HepG2 (cell line): Measurements from ENCODE around the gene COQ8A. TPM values are rescaled to one million over a fixed set of nuclear protein-coding genes. Genes with fewer than 3 reads are reported as not detected.
A peak's percentile ranks its signal among the peaks of the same experiment; 100 is the strongest.

Experiments used
- FOXA1 ChIP-seq, 2 experiments: fragments of 450-650 bp in 1 of 2; sonication (generic) in 1 of 2; formaldehyde crosslinking in 1 of 2; IDR thresholded peaks; 2 replicates each; pipeline versions ENCODE4 v1.4.0 to v1.6.1; 2016 to 2020; ENCODE audit warnings: missing genetic modification reagents in 1 of 2
- GATAD2A ChIP-seq: IDR thresholded peaks from 2 replicates; pipeline ENCODE4 v1.6.1; 2016
- KAT7 ChIP-seq: IDR thresholded peaks from 2 replicates; pipeline ENCODE4 v1.6.1; 2018; ENCODE audit warnings: borderline replicate concordance, missing compliant biosample characterization
- PHF20 ChIP-seq: sonication (generic); formaldehyde crosslinking; IDR thresholded peaks from 2 replicates; pipeline ENCODE4 v1.5.0; 2020; ENCODE audit warnings: mild to moderate bottlenecking, missing genetic modification reagents
- PHF21A ChIP-seq: sonication (generic); formaldehyde crosslinking; IDR thresholded peaks from 2 replicates; pipeline ENCODE4 v1.5.0; 2020; ENCODE audit warnings: mild to moderate bottlenecking, missing genetic modification reagents
- RBM22 ChIP-seq: fragments of 200-400 bp; formaldehyde crosslinking; optimal IDR thresholded peaks from 2 replicates; pipeline ENCODE3; 2017; ENCODE audit warnings: mild to moderate bottlenecking, low read length, moderate library complexity
- SMARCE1 ChIP-seq: fragments of 450-650 bp; IDR thresholded peaks from 2 replicates; pipeline ENCODE4 v1.6.1; 2017; ENCODE audit warnings: borderline replicate concordance
- SRSF4 ChIP-seq: fragments of 200-400 bp; formaldehyde crosslinking; IDR thresholded peaks from one replicate; pipeline ENCODE4 v1.6.1; 2018; ENCODE audit warnings: mild to moderate bottlenecking, low read depth, low read length, moderate library complexity; ENCODE audit not compliant: poor library complexity, severe bottlenecking
- SRY ChIP-seq: sonication (generic); formaldehyde crosslinking; IDR thresholded peaks from 2 replicates; pipeline ENCODE4 v1.8.0; 2022; ENCODE audit warnings: mild to moderate bottlenecking, missing genetic modification reagents
- ZNF264 ChIP-seq: sonication (generic); formaldehyde crosslinking; IDR thresholded peaks from 2 replicates; pipeline ENCODE4 v1.4.0; 2020; ENCODE audit warnings: missing genetic modification reagents
- ZNF709 ChIP-seq: sonication (generic); formaldehyde crosslinking; IDR thresholded peaks from 2 replicates; pipeline ENCODE4 v1.5.0; 2020; ENCODE audit warnings: mild to moderate bottlenecking, missing genetic modification reagents
- ZNF749 ChIP-seq: sonication (generic); formaldehyde crosslinking; IDR thresholded peaks from 2 replicates; pipeline ENCODE4 v1.8.0; 2022; ENCODE audit warnings: mild to moderate bottlenecking, missing genetic modification reagents, moderate library complexity, borderline replicate concordance
- ZNF781 ChIP-seq: sonication (generic); formaldehyde crosslinking; IDR thresholded peaks from 2 replicates; pipeline ENCODE4 v1.5.1; 2020; ENCODE audit warnings: borderline replicate concordance, mild to moderate bottlenecking, missing genetic modification reagents; ENCODE audit errors: not compliant biosample characterization
- ZSCAN31 ChIP-seq: sonication (generic); formaldehyde crosslinking; IDR thresholded peaks from 2 replicates; pipeline ENCODE4 v1.5.0; 2020; ENCODE audit warnings: low read depth, mild to moderate bottlenecking, missing genetic modification reagents
- polyA plus RNA-seq, 8 experiments: library from polyadenylated mRNA; depleted of rRNA in 3 of 8; stranded (reverse) in 7 of 8; unstranded in 1 of 8; fragments of >200 nt; fragmentation: Illumina TruSeq in 4 of 8; extraction: Trizol in 4 of 8; gene quantifications; 2 replicates each; pipeline versions ENCODE4 v1.2.1 to v1.2.3, GENCODE V29; 2011 to 2016; ENCODE audit warnings: low read depth in 4 of 8, missing spikeins in 1 of 8, mixed read lengths in 1 of 8; ENCODE audit not compliant: insufficient read depth in 1 of 8
- total RNA-seq, 5 experiments: library from RNA; depleted of rRNA; stranded (reverse); fragments of >200 nt; fragmentation: Illumina TruSeq; extraction: Trizol; gene quantifications; 2 replicates each; pipeline ENCODE4 v1.2.3, GENCODE V29; 2016; ENCODE audit warnings: low read depth in 1 of 5
- TF ChIP-seq, protein P1 (sequence below): sonication (generic); formaldehyde crosslinking; IDR thresholded peaks from 2 replicates; pipeline ENCODE4 v1.4.0; 2020; ENCODE audit warnings: missing genetic modification reagents
- TF ChIP-seq, protein P2 (sequence below): sonication (generic); formaldehyde crosslinking; IDR thresholded peaks from 2 replicates; pipeline ENCODE4 v1.5.0; 2020; ENCODE audit warnings: mild to moderate bottlenecking, missing genetic modification reagents
- TF ChIP-seq, protein P3 (sequence below): sonication (generic); formaldehyde crosslinking; IDR thresholded peaks from 2 replicates; pipeline ENCODE4 v1.9.0; 2022; ENCODE audit warnings: missing genetic modification reagents, mild to moderate bottlenecking, borderline replicate concordance
- TF ChIP-seq, protein P4 (sequence below): sonication (generic); formaldehyde crosslinking; IDR thresholded peaks from 2 replicates; pipeline ENCODE4 v1.8.1; 2022; ENCODE audit warnings: low read depth, mild to moderate bottlenecking, missing genetic modification reagents

COQ8A gene
- total and polyA plus RNA-seq, 2 of the 13 experiments (the other 11 are each of a cell fraction or from before 2014, with no cell fraction given) = 60.4 to 88.7 TPM

DNA sequence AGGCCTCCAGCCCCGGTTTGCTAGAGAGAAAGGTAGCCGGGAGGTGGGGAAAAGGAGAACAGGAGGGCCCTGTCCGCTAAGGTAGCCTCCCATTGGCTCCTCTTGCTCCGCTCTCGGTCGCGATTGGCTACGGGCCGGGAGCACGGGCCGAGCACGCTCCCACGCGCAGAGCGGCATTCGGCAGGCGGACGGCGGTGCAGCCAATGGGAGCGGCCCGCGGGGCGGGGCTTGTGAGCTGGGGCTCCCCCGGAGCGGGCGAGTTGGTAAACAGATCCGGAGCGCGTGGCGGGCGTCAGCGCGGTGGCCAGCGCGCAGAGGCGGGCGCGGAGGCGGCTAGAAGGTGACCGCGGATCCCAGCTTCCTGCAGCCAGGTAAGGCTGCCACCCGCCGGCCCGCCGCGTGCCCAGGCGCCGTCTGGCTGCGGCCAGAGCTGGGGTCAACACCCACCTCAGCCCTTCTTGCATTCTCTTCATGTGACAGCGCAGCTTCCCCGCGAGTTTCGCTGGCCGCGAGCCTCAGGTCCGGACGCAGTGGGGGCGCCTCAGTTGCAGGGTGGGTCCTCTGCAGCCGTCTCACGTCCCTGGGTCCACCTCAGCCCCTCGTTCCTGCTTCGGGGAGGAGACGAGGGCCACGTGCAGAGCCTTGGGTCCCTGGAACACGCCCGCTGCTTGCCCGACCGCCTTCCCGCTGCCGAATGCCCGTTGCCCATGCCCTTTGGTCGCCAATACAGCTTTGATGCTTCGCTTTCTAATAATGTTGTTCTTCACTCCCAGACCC, at the start of gene COQ8A (continued):
- TF ChIP-seq, protein P1, sequence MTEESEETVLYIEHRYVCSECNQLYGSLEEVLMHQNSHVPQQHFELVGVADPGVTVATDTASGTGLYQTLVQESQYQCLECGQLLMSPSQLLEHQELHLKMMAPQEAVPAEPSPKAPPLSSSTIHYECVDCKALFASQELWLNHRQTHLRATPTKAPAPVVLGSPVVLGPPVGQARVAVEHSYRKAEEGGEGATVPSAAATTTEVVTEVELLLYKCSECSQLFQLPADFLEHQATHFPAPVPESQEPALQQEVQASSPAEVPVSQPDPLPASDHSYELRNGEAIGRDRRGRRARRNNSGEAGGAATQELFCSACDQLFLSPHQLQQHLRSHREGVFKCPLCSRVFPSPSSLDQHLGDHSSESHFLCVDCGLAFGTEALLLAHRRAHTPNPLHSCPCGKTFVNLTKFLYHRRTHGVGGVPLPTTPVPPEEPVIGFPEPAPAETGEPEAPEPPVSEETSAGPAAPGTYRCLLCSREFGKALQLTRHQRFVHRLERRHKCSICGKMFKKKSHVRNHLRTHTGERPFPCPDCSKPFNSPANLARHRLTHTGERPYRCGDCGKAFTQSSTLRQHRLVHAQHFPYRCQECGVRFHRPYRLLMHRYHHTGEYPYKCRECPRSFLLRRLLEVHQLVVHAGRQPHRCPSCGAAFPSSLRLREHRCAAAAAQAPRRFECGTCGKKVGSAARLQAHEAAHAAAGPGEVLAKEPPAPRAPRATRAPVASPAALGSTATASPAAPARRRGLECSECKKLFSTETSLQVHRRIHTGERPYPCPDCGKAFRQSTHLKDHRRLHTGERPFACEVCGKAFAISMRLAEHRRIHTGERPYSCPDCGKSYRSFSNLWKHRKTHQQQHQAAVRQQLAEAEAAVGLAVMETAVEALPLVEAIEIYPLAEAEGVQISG (CRISPR knock-in tag) = no peak; the same call in 1 of the 2 replicates
- TF ChIP-seq PHF21A (CRISPR knock-in tag) (peak; percentile 82), KAT7 (peak; percentile 71; the same call in 1 of the 2 replicates), ZNF709 (CRISPR knock-in tag) (peak; percentile 37; the same call in 1 of the 2 replicates), ZSCAN31 (CRISPR knock-in tag) (0 out of 2 replicates have a peak, but pooled peaks have one; percentile 49), SRSF4 (no peak), ZNF749 (peak; percentile 73; the same call in 1 of the 2 replicates), GATAD2A (no peak), SRY (CRISPR knock-in tag) (peak; percentile 32; the same call in 1 of the 2 replicates), RBM22 (no peak), ZNF264 (CRISPR knock-in tag) (no peak), SMARCE1 (no peak), FOXA1 (IDR thresholded peaks at IDR 0.05) (no peak), FOXA1 (CRISPR knock-in tag; IDR thresholded peaks at IDR 0.05) (peak; percentile 62), PHF20 (CRISPR knock-in tag) (no peak; the same call in 1 of the 2 replicates), ZNF781 (CRISPR knock-in tag) (no peak)
- TF ChIP-seq, protein P2, sequence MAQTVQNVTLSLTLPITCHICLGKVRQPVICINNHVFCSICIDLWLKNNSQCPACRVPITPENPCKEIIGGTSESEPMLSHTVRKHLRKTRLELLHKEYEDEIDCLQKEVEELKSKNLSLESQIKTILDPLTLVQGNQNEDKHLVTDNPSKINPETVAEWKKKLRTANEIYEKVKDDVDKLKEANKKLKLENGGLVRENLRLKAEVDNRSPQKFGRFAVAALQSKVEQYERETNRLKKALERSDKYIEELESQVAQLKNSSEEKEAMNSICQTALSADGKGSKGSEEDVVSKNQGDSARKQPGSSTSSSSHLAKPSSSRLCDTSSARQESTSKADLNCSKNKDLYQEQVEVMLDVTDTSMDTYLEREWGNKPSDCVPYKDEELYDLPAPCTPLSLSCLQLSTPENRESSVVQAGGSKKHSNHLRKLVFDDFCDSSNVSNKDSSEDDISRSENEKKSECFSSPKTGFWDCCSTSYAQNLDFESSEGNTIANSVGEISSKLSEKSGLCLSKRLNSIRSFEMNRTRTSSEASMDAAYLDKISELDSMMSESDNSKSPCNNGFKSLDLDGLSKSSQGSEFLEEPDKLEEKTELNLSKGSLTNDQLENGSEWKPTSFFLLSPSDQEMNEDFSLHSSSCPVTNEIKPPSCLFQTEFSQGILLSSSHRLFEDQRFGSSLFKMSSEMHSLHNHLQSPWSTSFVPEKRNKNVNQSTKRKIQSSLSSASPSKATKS (CRISPR knock-in tag) = no peak
- TF ChIP-seq, protein P3, sequence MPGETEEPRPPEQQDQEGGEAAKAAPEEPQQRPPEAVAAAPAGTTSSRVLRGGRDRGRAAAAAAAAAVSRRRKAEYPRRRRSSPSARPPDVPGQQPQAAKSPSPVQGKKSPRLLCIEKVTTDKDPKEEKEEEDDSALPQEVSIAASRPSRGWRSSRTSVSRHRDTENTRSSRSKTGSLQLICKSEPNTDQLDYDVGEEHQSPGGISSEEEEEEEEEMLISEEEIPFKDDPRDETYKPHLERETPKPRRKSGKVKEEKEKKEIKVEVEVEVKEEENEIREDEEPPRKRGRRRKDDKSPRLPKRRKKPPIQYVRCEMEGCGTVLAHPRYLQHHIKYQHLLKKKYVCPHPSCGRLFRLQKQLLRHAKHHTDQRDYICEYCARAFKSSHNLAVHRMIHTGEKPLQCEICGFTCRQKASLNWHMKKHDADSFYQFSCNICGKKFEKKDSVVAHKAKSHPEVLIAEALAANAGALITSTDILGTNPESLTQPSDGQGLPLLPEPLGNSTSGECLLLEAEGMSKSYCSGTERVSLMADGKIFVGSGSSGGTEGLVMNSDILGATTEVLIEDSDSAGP = peak; percentile 72
- TF ChIP-seq, protein P4, sequence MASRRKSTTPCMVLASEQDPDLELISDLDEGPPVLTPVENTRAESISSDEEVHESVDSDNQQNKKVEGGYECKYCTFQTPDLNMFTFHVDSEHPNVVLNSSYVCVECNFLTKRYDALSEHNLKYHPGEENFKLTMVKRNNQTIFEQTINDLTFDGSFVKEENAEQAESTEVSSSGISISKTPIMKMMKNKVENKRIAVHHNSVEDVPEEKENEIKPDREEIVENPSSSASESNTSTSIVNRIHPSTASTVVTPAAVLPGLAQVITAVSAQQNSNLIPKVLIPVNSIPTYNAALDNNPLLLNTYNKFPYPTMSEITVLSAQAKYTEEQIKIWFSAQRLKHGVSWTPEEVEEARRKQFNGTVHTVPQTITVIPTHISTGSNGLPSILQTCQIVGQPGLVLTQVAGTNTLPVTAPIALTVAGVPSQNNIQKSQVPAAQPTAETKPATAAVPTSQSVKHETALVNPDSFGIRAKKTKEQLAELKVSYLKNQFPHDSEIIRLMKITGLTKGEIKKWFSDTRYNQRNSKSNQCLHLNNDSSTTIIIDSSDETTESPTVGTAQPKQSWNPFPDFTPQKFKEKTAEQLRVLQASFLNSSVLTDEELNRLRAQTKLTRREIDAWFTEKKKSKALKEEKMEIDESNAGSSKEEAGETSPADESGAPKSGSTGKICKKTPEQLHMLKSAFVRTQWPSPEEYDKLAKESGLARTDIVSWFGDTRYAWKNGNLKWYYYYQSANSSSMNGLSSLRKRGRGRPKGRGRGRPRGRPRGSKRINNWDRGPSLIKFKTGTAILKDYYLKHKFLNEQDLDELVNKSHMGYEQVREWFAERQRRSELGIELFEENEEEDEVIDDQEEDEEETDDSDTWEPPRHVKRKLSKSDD (CRISPR knock-in tag) = no peak
